HL-60 (cell line): ENCODE results near the gene ATOH1.

Experiments
- CTCF ChIP-seq: IDR thresholded peaks from one replicate; pipeline ENCODE4 v1.5.1; 2011; ENCODE audit warnings: low read length, control low read depth, inconsistent platforms; ENCODE audit not compliant: insufficient read depth
- GABPA ChIP-seq: IDR thresholded peaks from 2 replicates; pipeline ENCODE4 v1.6.1; 2012; ENCODE audit warnings: low read depth
- POLR2AphosphoS5 ChIP-seq: IDR thresholded peaks from 2 replicates; pipeline ENCODE4 v1.6.1; 2012; ENCODE audit warnings: low read depth
- REST ChIP-seq: IDR thresholded peaks from 2 replicates; pipeline ENCODE4 v1.6.1; 2012; ENCODE audit warnings: low read depth; ENCODE audit not compliant: insufficient replicate concordance
- SPI1 ChIP-seq: IDR thresholded peaks from 2 replicates; pipeline ENCODE4 v1.6.1; 2012; ENCODE audit warnings: low read depth, mild to moderate bottlenecking, borderline replicate concordance

GRCh38 chr4:93870876-93871458, 42.4 kb downstream of the ATOH1 start:
- TF ChIP-seq CTCF (no peak), REST (no peak), GABPA (no peak), POLR2AphosphoS5 (no peak), SPI1 (no peak)
